HG03025 (cell line): ENCODE measurements around the gene DLG3.
"Not testable (repeated sequence)": the region's sequence is repeated elsewhere in the genome, so short reads cannot be mapped to it uniquely, and the experiment has no call there.

Source experiments
- ATAC-seq: cut with Tn5 transposase; IDR thresholded peaks from one replicate; pipeline ENCODE4 v1.9.1; 2021; ENCODE audit warnings: mild to moderate bottlenecking, moderate library complexity; ENCODE audit not compliant: unreplicated experiment, low FRiP score

Gene DLG3

GRCh38 chrX:70509078-70509477, 64.4 kb downstream of the DLG3 start:
- no peak for ATAC-seq

DNA sequence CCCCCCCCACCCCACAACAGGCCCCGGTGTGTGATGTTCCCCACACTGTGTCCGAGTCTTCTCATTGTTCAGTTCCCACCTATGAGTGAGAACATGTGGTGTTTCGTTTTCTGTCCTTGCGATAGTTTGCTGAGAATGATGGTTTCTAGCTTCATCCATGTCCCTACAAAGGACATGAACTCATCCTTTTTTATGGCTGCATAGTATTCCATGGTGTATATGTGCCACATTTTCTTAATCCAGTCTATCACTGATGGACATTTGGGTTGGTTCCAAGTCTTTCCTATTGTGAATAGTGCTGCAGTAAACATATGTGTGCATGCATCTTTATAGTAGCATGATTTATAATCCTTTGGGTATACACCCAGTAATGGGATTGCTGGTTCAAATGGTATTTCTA, 70.6 kb downstream of the DLG3 start:
- ATAC-seq: not testable (repeated sequence)

GRCh38 chrX:70515692-70516091, 71.1 kb downstream of the DLG3 start:
- not testable (repeated sequence) for ATAC-seq

- no peak for ATAC-seq
These were observed 81.1 kb downstream of the DLG3 start for GRCh38 chrX:70525733-70526132.

- no peak for ATAC-seq
These were observed 82.4 kb downstream of the DLG3 start for GRCh38 chrX:70527053-70527452.

- ATAC-seq: no peak
These were observed 83.1 kb downstream of the DLG3 start for GRCh38 chrX:70527610-70528345.

- no peak for ATAC-seq
These were observed 90.6 kb downstream of the DLG3 start for GRCh38 chrX:70535198-70535597.

GRCh38 chrX:70549429-70549828, 104.8 kb downstream of the DLG3 start:
- no peak for ATAC-seq

- no peak for ATAC-seq
These were observed 107.6 kb downstream of the DLG3 start for GRCh38 chrX:70552130-70552704.

DNA sequence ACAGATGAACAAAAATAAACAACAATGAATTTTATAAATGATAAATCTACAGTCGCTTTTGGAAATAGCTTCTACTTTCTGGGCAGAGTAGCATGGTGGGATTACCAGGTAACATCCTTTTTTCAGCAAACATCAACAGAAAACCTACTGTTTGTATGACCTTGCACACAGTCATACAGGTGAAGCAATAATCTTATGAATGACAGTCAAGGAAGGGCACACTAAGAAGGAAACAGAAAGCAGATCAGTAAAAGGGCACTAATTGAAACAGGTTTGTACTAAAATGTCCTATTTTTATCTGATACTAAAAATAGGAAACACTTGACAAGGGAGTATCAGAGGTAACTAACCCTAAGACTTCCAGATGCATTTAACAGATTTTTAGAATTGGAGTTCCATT, 108.9 kb downstream of the DLG3 start:
- no peak for ATAC-seq

DNA sequence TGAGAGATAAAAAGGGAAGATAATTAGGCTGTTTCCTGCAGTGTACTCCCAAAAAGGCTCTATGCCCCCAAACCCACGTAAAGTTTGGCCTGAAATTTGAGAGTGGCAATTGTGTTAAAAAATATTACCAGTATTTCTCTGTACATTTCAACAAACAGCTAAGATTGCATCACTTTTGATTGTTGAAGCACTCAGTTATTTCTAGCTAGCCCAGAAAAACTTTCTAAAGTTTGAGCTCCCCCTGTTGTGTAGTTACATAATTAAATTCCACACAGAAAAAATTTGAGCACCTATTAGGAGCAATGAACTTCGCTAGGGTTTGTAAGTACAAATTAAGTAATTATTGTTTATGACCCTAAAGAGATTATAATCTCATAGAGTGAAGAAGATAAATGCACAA, 109.4 kb downstream of the DLG3 start:
- ATAC-seq: no peak

DNA sequence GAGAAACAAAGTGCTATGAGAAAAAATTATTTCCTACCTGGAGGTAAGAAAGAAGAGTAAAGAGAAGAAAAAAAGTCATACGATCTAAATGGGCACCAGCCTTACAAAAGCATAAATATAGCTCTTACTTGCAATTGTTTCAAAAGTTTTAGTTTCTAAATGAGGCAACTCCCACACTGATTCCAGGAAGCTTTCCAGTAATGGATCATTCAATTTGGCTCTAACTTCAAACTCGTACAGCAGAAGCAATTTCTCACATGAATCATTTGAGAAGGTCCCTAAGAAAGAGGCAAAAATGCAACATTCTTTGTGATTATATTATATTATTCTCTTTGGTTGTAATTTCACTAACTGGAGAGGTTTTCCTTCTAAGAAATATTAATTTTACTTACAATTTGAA, 109.9 kb downstream of the DLG3 start:
- ATAC-seq: no peak

GRCh38 chrX:70554948-70555347, 110.3 kb downstream of the DLG3 start:
- ATAC-seq: no peak
